WTC11 (cell line): ENCODE measurements around the gene PLEKHA6. TPM values are rescaled to one million over a fixed set of nuclear protein-coding genes. Genes with fewer than 3 reads are reported as not detected.

Experiments used
- ATAC-seq: fragments of 200-7000 bp; cut with Tn5 transposase; 2 replicates; pipeline ENCODE4 v1.10.0; 2021; ENCODE audit warnings: mild to moderate bottlenecking, moderate library complexity
- CTCF ChIA-PET: fragments of 300-600 bp; sonication (Branson Sonifier 250); formaldehyde crosslinking; loops from one replicate; lab custom pipeline; 2021; ENCODE audit warnings: antibody characterized with exemption; lab: Charles Lee
- POLR2A ChIA-PET: fragments of 350-600 bp; sonication (Branson Sonifier 250); formaldehyde crosslinking; loops from one replicate; lab custom pipeline; 2021; ENCODE audit warnings: antibody characterized with exemption; lab: Charles Lee
- DNase-seq: peaks from one replicate; pipeline ENCODE4 v3.0.0; 2021; ENCODE audit warnings: low spot score
- H3K27ac Mint-ChIP-seq: 2 replicates; pipeline ENCODE4 v1.8.0; 2021; ENCODE audit warnings: mixed read lengths
- H3K27me3 Mint-ChIP-seq: 2 replicates; pipeline ENCODE4 v1.8.0; 2021; ENCODE audit warnings: low read depth, mild to moderate bottlenecking, moderate library complexity, mixed read lengths
- H3K36me3 Mint-ChIP-seq: 2 replicates; pipeline ENCODE4 v1.8.0; 2021; ENCODE audit warnings: mixed read lengths
- H3K4me1 Mint-ChIP-seq: 2 replicates; pipeline ENCODE4 v1.8.0; 2022; ENCODE audit warnings: mixed read lengths
- H3K4me3 Mint-ChIP-seq: 2 replicates; pipeline ENCODE4 v1.8.0; 2021; ENCODE audit warnings: mild to moderate bottlenecking, moderate library complexity, mixed read lengths
- H3K9me3 Mint-ChIP-seq: 2 replicates; pipeline ENCODE4 v1.8.0; 2021; ENCODE audit warnings: mixed read lengths
- ARID4B ChIP-seq: sonication (generic); formaldehyde crosslinking; IDR thresholded peaks from 2 replicates; pipeline ENCODE4 v1.8.0; 2023; ENCODE audit warnings: missing genetic modification reagents, mild to moderate bottlenecking, borderline replicate concordance
- CBFB ChIP-seq: sonication (generic); formaldehyde crosslinking; IDR thresholded peaks from 2 replicates; pipeline ENCODE4 v1.8.1; 2022; ENCODE audit warnings: mild to moderate bottlenecking, low read depth, missing genetic modification reagents
- CREB1 ChIP-seq: sonication (generic); formaldehyde crosslinking; IDR thresholded peaks from 2 replicates; pipeline ENCODE4 v1.8.0; 2023; ENCODE audit warnings: mild to moderate bottlenecking, missing genetic modification reagents
- E2F4 ChIP-seq: sonication (generic); formaldehyde crosslinking; IDR thresholded peaks from 2 replicates; pipeline ENCODE4 v1.8.1; 2022; ENCODE audit warnings: low read depth, mild to moderate bottlenecking, moderate library complexity, missing genetic modification reagents, borderline replicate concordance
- ELF4 ChIP-seq: sonication (generic); formaldehyde crosslinking; IDR thresholded peaks from 2 replicates; pipeline ENCODE4 v1.8.1; 2022; ENCODE audit warnings: low read depth, mild to moderate bottlenecking, moderate library complexity, missing genetic modification reagents
- EMX1 ChIP-seq: fragments of 250-450 bp; sonication (Bioruptor Pico); IDR thresholded peaks from 2 replicates; pipeline ENCODE4 v1.8.0; 2021; ENCODE audit warnings: mild to moderate bottlenecking
- ESRRA ChIP-seq: sonication (generic); formaldehyde crosslinking; IDR thresholded peaks from 2 replicates; pipeline ENCODE4 v1.8.1; 2022; ENCODE audit warnings: mild to moderate bottlenecking, missing genetic modification reagents, borderline replicate concordance
- HMGA2 ChIP-seq: fragments of 250-450 bp; sonication (Bioruptor Pico); IDR thresholded peaks from 2 replicates; pipeline ENCODE4 v1.4.0; 2021; ENCODE audit warnings: mild to moderate bottlenecking, moderate library complexity
- IRF2 ChIP-seq: sonication (generic); formaldehyde crosslinking; IDR thresholded peaks from 2 replicates; pipeline ENCODE4 v1.8.0; 2022; ENCODE audit warnings: low read depth, missing genetic modification reagents, borderline replicate concordance
- JAZF1 ChIP-seq: fragments of 250-450 bp; sonication (Bioruptor Pico); IDR thresholded peaks from 2 replicates; pipeline ENCODE4 v1.9.0; 2021; ENCODE audit warnings: moderate library complexity, mild to moderate bottlenecking, inconsistent platforms
- MAX ChIP-seq: sonication (generic); formaldehyde crosslinking; IDR thresholded peaks from 2 replicates; pipeline ENCODE4 v1.8.0; 2022; ENCODE audit warnings: mild to moderate bottlenecking, missing genetic modification reagents
- MYBL2 ChIP-seq: sonication (generic); formaldehyde crosslinking; IDR thresholded peaks from 2 replicates; pipeline ENCODE4 v1.8.1; 2023; ENCODE audit warnings: mild to moderate bottlenecking, moderate library complexity, missing genetic modification reagents
- NFATC4 ChIP-seq: fragments of 250-450 bp; sonication (Bioruptor Pico); IDR thresholded peaks from 2 replicates; pipeline ENCODE4 v1.9.0; 2021; ENCODE audit warnings: mild to moderate bottlenecking
- NR2C2 ChIP-seq: sonication (generic); formaldehyde crosslinking; IDR thresholded peaks from 2 replicates; pipeline ENCODE4 v1.8.0; 2022; ENCODE audit warnings: mild to moderate bottlenecking, missing genetic modification reagents
- RORB ChIP-seq: fragments of 250-450 bp; sonication (Bioruptor Pico); IDR thresholded peaks from 2 replicates; pipeline ENCODE4 v1.9.0; 2021; ENCODE audit warnings: mild to moderate bottlenecking
- TCF7 ChIP-seq: sonication (generic); formaldehyde crosslinking; IDR thresholded peaks from 2 replicates; pipeline ENCODE4 v1.8.0; 2022; ENCODE audit warnings: mild to moderate bottlenecking, low read depth, missing genetic modification reagents, moderate library complexity
- TEAD4 ChIP-seq: sonication (generic); formaldehyde crosslinking; IDR thresholded peaks from 2 replicates; pipeline ENCODE4 v1.8.0; 2022; ENCODE audit warnings: mild to moderate bottlenecking, missing genetic modification reagents
- ZNF317 ChIP-seq: sonication (generic); formaldehyde crosslinking; IDR thresholded peaks from 2 replicates; pipeline ENCODE4 v1.8.1; 2023; ENCODE audit warnings: low read depth, mild to moderate bottlenecking, moderate library complexity, missing genetic modification reagents, borderline replicate concordance
- ZNF423 ChIP-seq: fragments of 250-450 bp; sonication (Bioruptor Pico); IDR thresholded peaks from 2 replicates; pipeline ENCODE4 v2.1.2; 2022; ENCODE audit warnings: mild to moderate bottlenecking, moderate library complexity
- total RNA-seq: library from RNA; stranded (reverse); gene quantifications from 3 replicates; pipeline ENCODE4 v1.2.3, GENCODE V29; 2021
- TF ChIP-seq, protein P1 (sequence below): fragments of 250-450 bp; sonication (Bioruptor Pico); IDR thresholded peaks from 2 replicates; pipeline ENCODE4 v1.8.0; 2021; ENCODE audit warnings: mild to moderate bottlenecking
- TF ChIP-seq, protein P2 (sequence below): sonication (generic); formaldehyde crosslinking; conservative IDR thresholded peaks from 2 replicates; pipeline ENCODE4 v1.8.1; 2022; ENCODE audit warnings: mild to moderate bottlenecking, missing genetic modification reagents

The PLEKHA6 gene
- total RNA-seq, 1 experiment from 2014 or later = 11.6 TPM

- no peak for TF ChIP-seq E2F4
- no peak for TF ChIP-seq ARID4B (CRISPR knock-in tag)
- TF ChIP-seq CBFB (CRISPR knock-in tag) = no peak
- no peak for TF ChIP-seq NR2C2 (CRISPR knock-in tag)
- TF ChIP-seq, all 79 proteins: peak for 0
Observed at GRCh38 chr1:204391629-204392028, 31.9 kb upstream of the PLEKHA6 start (continued).

DNA sequence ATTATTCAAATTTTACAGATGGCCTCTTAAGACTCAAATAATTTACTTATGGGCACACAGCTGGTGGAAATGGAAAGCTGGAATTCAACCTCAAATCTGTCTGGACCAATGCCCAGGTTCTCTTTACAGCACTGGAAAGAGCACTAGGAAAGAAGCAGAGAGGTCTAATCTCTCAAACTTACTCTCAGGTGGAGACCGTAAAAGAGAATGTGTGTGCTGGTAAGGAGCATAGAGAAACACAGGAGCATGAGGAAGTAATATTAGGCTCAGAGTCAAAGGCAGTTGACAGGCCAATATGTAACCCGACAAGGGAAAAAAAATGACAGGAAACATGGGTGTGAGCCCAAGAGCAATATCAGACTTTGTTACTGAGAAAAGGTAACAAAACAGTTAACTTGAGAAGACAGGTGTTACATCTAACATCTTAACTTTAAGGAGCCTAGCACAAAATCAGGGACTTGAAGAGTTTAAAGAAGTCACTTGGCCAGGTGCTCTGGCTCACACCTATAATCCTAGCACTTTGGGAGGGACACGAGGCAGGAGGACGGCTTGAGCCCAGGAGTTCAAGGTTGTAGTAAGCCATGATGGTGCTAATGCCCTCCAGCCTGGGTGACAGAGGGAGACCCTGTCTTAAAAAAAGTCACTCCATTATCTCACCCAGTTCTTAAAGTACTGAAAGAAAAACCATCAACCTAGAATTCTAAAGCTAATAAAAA lies 31.2 kb upstream of the PLEKHA6 start:
- H3K27ac Mint-ChIP-seq = no peak overlapping the region
- ATAC-seq (no peak), DNase-seq (no peak)
- H3K36me3 Mint-ChIP-seq = no peaks in the 10 kb centered on the region
- peaks cover 2% of the 10 kb centered on the region for H3K9me3 Mint-ChIP-seq
- H3K4me1 Mint-ChIP-seq = no peaks in the 10 kb centered on the region
- CTCF ChIA-PET = interaction anchor here (0.8 to 1.3 kb wide), 2 partner anchors 13 to 177 kb away, joined by 3 read pairs; partner anchors contain the start of gene GOLT1A
- H3K4me3 Mint-ChIP-seq = no peak overlapping the region
- H3K27me3 Mint-ChIP-seq = no peaks in the 10 kb centered on the region; the same call in 1 of the 2 replicates
- TF ChIP-seq TCF7 (CRISPR knock-in tag) = no peak
- no peak for TF ChIP-seq NFATC4 (CRISPR knock-in tag)
- POLR2A ChIA-PET = no interaction called here

DNA sequence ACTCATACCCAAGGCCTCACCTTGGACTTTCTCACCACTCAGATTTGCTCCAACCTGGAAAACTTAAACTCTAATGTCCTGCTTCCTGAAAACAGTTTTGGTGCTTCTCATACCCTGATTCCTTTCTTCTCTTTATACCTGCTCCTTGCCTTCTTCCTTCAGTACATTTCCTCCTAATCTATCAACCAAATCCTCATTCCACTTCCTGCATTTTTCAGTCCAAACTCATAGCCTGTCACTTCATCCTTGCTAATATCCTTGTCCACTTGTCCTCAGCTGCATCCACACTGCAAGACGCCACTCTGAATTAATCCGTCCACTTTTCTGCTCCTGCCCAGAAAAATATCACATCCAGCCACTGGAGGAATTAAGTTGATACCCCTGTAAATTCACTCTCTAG lies 26.0 kb upstream of the PLEKHA6 start:
- ChIA-PET CTCF (interaction anchor here (0.5 to 3.1 kb wide), 4 partner anchors 13 to 515 kb away, joined by 3 to 28 read pairs (median 4); no protein-coding TSS in a partner anchor), POLR2A (interaction anchor here (0.7 kb wide), 1 partner anchor 127 kb away, joined by 4 read pairs; no protein-coding TSS in a partner anchor)
- Mint-ChIP-seq H3K4me1 (no peaks in the 10 kb centered on the region), H3K9me3 (no peaks in the 10 kb centered on the region), H3K4me3 (no peak overlapping the region), H3K27me3 (peaks cover 7% of the 10 kb centered on the region; the same call in 1 of the 2 replicates), H3K36me3 (no peaks in the 10 kb centered on the region), H3K27ac (no peak overlapping the region)
- ATAC-seq (no peak), DNase-seq (no peak)
- TF ChIP-seq HMGA2 (CRISPR knock-in tag) = no peak
- TF ChIP-seq ESRRA (CRISPR knock-in tag) = no peak
- no peak for TF ChIP-seq ZNF423 (CRISPR knock-in tag)
- no peak for TF ChIP-seq MYBL2
- no peak for TF ChIP-seq CREB1
- no peak for TF ChIP-seq ELF4 (CRISPR knock-in tag)
- no peak for TF ChIP-seq RORB
- no peak for TF ChIP-seq EMX1
- TF ChIP-seq ZNF317 (CRISPR knock-in tag) = no peak
- no peak for TF ChIP-seq TEAD4
- TF ChIP-seq TCF7 (CRISPR knock-in tag) = no peak
- TF ChIP-seq, protein P1, sequence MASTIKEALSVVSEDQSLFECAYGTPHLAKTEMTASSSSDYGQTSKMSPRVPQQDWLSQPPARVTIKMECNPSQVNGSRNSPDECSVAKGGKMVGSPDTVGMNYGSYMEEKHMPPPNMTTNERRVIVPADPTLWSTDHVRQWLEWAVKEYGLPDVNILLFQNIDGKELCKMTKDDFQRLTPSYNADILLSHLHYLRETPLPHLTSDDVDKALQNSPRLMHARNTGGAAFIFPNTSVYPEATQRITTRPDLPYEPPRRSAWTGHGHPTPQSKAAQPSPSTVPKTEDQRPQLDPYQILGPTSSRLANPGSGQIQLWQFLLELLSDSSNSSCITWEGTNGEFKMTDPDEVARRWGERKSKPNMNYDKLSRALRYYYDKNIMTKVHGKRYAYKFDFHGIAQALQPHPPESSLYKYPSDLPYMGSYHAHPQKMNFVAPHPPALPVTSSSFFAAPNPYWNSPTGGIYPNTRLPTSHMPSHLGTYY = no peak
- TF ChIP-seq IRF2 (CRISPR knock-in tag) = no peak
- no peak for TF ChIP-seq JAZF1
- TF ChIP-seq, protein P2, sequence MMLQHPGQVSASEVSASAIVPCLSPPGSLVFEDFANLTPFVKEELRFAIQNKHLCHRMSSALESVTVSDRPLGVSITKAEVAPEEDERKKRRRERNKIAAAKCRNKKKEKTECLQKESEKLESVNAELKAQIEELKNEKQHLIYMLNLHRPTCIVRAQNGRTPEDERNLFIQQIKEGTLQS (CRISPR knock-in tag) = no peak
- no peak for TF ChIP-seq MAX (CRISPR knock-in tag)
- TF ChIP-seq, all 79 proteins: peak for 0
